ENCODE results near the gene C10orf95. TPM values are rescaled to one million over a fixed set of nuclear protein-coding genes. Genes with fewer than 3 reads are reported as not detected.
A peak's percentile ranks its signal among the peaks of the same experiment; 100 is the strongest.

The C10orf95 gene
- total RNA-seq, 8 experiments from 2014 or later = 0.38 to 2.3 (median 0.87) TPM; not detected in 1

DNA sequence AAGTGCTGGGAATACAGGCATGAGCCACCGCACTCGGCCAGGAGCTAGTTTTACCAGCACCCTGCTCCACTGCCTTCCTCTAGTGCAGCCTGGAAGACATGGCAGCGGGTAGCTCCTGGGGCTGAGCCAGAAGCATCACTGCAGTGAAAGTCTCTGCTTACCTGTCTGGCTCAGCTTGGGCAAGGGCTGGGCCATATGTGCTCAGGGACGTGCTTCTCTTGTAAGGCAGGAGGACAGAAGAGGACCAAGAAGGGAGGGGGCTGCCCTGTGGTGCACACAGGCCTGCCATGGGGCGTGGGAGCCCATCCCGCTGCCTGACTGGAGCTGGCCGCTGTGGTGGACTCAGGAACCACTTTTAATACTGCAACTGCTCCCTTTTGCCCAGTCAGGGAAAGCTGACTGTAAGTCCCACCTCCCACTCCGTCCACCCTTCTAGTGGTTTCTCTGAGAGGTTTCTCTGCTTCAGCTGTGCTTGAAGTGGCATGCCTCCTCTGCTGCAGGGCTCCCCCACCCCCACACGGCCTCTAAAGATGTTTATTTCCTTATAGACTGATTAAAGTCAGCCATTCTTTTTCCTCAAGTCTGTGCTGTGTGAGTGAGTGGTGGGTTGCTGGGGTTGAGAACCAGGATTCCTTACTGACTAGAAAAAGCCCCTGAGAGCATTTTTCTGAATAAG, 25.3 kb upstream of the C10orf95 start:
- H3K4me3 ChIP-seq = no peak overlapping the region
- H3K4me1 ChIP-seq (replicated peaks in 1 of 2) = no peaks in the 10 kb centered on the region
- in situ Hi-C loops (cut with MboI; ENCODE audit: low pct_unique_long_range_greater_than_20kb in 2 of 9, low sequenced_read_pairs in 9 of 9, unreplicated experiment in 9 of 9) = no loop called here
- ATAC-seq (replicated peaks in 6 of 8) = no peak
- H3K27ac ChIP-seq = no peak overlapping the region
- WGBS, 10 experiments = 40 to 100% (median 86%) methylated on average over 1 to 4 of the region's 9 CpGs; no CpG with 5 or more reads in 4 of the 10 experiments

GRCh38 chr10:102475451-102476040, 24.2 kb upstream of the C10orf95 start:
- no peak for ATAC-seq (replicated peaks in 6 of 8)
- 60 to 100% (median 96%) methylated on average over 1 to 5 of the region's 9 CpGs; no CpG with 5 or more reads in 4 of the 10 experiments for WGBS, 10 experiments
- no peak overlapping the region for H3K4me3 ChIP-seq
- H3K27ac ChIP-seq = no peak overlapping the region
- in situ Hi-C loops (cut with MboI; ENCODE audit: low pct_unique_long_range_greater_than_20kb in 2 of 9, low sequenced_read_pairs in 9 of 9, unreplicated experiment in 9 of 9) = no loop called here
- no peaks in the 10 kb centered on the region for H3K4me1 ChIP-seq (replicated peaks in 1 of 2)

DNA sequence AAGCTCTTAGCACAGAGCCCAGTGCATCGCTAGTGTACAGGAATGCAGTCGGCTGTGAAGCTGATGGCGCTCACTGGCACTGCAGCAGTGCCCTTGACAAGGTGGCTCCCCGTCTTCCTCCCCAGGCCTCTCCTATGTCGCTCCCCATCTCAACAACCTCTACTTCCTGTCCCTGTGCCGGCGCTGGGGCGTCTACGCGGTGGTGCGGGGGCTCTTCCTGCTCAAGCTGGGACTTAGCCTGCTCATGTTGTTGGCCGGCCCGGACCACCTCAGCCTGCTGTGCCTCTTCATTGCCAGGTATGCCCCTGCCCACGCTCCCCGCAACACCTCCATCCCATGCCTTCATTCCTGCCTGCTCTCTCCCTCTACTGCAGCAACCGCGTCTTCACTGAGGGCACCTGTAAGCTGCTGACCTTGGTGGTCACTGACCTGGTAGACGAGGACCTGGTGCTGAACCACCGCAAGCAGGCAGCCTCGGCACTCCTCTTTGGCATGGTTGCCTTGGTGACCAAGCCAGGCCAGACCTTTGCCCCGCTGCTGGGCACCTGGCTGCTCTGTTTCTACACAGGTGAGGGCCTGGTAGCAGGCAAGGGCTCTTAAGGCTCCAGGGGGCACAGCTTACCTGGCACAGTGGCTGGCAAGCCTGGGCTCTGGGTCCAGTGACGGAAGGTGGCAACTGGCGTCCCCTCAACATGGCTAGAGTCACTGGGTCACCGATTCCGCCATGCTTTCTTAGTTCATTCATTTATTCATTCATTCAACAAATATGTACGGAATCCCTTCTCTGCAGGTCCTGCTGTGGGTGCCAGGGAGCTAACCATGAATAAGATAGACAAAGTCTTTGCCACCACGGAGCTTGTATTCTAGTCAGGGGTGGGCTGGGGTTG, 22.3 kb upstream of the C10orf95 start:
- WGBS, 10 experiments = 80 to 100% (median 92%) methylated on average over 1 to 12 of the region's 27 CpGs; no CpG with 5 or more reads in 3 of the 10 experiments
- H3K4me3 ChIP-seq = no peak overlapping the region
- no peaks in the 10 kb centered on the region for H3K4me1 ChIP-seq (replicated peaks in 1 of 2)
- in situ Hi-C loops (cut with MboI; ENCODE audit: low pct_unique_long_range_greater_than_20kb in 2 of 9, low sequenced_read_pairs in 9 of 9, unreplicated experiment in 9 of 9) = no loop called here
- H3K27ac ChIP-seq = no peak overlapping the region
- peak in 3 of 8 experiments; percentile 9 to 11 (median 10) for ATAC-seq (replicated peaks in 6 of 8)

DNA sequence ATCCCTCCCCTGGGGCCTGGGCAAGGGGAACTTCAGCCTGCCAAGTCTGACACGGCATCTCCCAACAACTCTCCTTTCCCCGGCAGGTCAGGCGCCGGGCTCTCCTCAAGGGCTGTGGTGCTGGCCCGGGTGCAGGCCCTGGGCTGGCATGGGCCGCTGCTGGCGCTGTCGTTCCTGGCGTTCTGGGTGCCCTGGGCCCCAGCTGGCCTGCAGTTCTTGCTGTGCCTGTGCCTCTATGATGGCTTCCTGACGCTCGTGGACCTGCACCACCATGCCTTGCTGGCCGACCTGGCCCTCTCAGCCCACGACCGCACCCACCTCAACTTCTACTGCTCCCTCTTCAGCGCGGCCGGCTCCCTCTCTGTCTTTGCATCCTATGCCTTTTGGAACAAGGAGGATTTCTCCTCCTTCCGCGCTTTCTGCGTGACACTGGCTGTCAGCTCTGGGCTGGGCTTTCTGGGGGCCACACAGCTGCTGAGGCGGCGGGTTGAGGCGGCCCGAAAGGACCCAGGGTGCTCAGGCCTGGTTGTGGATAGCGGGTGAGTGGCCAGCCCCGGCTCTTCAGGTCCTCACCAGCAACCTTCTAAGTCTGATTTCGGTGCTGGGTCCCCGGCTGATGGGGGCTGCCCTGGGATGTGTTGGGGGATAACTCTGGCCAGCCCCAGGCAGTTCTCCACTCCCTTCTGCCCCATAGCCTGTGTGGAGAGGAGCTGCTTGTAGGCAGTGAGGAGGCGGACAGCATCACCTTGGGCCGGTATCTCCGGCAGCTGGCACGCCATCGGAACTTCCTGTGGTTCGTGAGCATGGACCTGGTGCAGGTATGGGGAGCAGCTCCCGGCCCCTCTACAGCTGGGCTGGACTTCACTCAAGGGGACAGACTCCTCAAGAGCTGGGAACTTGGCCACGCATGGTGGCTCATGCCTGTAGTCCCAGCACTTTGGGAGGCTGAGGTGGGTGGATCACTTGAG, 19.5 kb upstream of the C10orf95 start:
- Histone ChIP-seq H3K27ac (no peak overlapping the region), H3K4me3 (no peak overlapping the region), H3K4me1 (replicated peaks in 1 of 2) (no peaks in the 10 kb centered on the region)
- in situ Hi-C loops (cut with MboI; ENCODE audit: low pct_unique_long_range_greater_than_20kb in 2 of 9, low sequenced_read_pairs in 9 of 9, unreplicated experiment in 9 of 9) = no loop called here
- ATAC-seq (replicated peaks in 6 of 8) = peak in 2 of 8 experiments; percentile 7 to 12
- 84 to 100% (median 97%) methylated on average over 1 to 16 of the region's 36 CpGs; no CpG with 5 or more reads in 6 of the 10 experiments for WGBS, 10 experiments

DNA sequence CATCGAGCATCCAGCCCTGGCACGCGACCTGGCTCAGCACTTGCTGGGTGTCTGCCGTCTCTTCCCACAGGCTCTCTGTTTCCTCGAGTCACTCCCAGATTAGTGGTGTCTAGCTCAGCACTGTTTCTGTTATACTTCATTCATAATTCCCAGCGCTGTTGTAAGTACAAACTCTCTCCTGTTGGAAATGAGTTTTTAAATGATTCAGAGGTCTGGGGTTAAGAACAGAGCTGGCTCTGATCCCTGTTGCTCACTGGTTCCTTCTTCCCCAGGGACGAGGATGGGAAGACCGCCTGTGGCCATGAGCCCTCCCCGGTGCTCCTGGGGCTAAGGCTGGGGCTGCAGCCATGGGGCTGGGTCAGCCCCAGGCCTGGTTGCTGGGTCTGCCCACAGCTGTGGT, 17.3 kb upstream of the C10orf95 start:
- H3K27ac ChIP-seq = no peak overlapping the region
- in situ Hi-C loops (cut with MboI; ENCODE audit: low pct_unique_long_range_greater_than_20kb in 2 of 9, low sequenced_read_pairs in 9 of 9, unreplicated experiment in 9 of 9) = no loop called here
- 0 to 100% (median 90%) methylated on average over 1 to 5 of the region's 9 CpGs; no CpG with 5 or more reads in 5 of the 10 experiments for WGBS, 10 experiments
- ATAC-seq (replicated peaks in 6 of 8) = no peak
- peaks cover 0 to under 1% of the 10 kb centered on the region in 2 donors for H3K4me1 ChIP-seq (replicated peaks in 1 of 2)
- H3K4me3 ChIP-seq = no peak overlapping the region

DNA sequence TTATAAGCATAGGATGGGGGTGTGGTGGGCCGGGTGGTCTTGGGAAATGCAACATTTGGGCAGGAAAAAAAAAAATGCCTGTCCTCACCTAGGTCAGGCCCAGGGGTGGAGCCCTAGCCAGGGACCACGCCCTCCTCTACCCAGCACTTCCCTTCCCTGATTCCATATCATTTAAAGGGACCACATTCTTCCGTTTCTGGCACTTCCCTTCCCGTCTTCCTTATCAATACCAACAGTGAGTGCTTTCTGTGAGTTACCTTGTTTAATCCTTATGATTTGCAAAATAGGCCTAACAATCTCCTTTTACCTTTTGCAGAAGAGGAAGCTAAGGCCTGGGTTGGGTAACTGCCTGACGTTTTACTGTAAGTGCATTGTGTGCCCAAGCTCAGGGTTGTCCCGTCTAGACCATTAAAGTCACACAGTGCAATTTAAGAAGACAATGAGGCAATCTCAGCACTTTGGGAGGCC, 16.7 kb upstream of the C10orf95 start:
- WGBS, 10 experiments = 52 to 93% (median 80%) methylated on average over 2 to 5 of the region's 6 CpGs; no CpG with 5 or more reads in 5 of the 10 experiments
- in situ Hi-C loops (cut with MboI; ENCODE audit: low pct_unique_long_range_greater_than_20kb in 2 of 9, low sequenced_read_pairs in 9 of 9, unreplicated experiment in 9 of 9) = no loop called here
- Histone ChIP-seq H3K27ac (no peak overlapping the region), H3K4me1 (replicated peaks in 1 of 2) (peaks cover 4% of the 10 kb centered on the region in 2 donors), H3K4me3 (no peak overlapping the region)
- no peak for ATAC-seq (replicated peaks in 6 of 8)

DNA sequence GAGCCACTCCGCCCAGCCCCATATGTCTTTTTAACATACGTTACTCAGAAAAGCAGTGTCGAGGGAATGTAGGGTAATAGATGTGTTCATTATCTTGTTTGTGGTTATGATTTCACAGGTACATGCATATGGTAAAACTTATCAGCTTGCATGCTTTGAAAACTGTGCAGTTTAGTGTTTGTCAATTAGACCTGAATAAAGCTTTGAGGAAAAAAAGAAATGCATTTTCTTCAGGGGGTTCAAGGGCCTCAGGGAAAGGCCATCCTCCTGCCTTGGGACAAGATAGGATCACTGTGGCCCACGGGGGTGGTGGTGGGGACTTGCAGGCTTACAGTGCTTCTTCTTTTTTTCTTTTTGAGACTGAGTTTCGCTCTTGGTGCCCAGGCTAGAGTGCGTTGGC, 16.0 kb upstream of the C10orf95 start:
- H3K4me1 ChIP-seq (replicated peaks in 1 of 2) = peaks cover 11% of the 10 kb centered on the region in 2 donors
- H3K27ac ChIP-seq = no peak overlapping the region
- in situ Hi-C loops (cut with MboI; ENCODE audit: low pct_unique_long_range_greater_than_20kb in 2 of 9, low sequenced_read_pairs in 9 of 9, unreplicated experiment in 9 of 9) = no loop called here
- H3K4me3 ChIP-seq = no peak overlapping the region
- ATAC-seq (replicated peaks in 6 of 8) = no peak
- WGBS, 10 experiments = 20 to 100% (median 89%) methylated on average over 1 to 5 of the region's 6 CpGs; no CpG with 5 or more reads in 3 of the 10 experiments

- peaks cover 20 to 22% of the 10 kb centered on the region in 2 donors for H3K4me1 ChIP-seq (replicated peaks in 1 of 2)
- no peak overlapping the region for H3K27ac ChIP-seq
- WGBS, 10 experiments = 6 to 71% (median 48%) methylated on average over 1 to 3 of the region's 3 CpGs; no CpG with 5 or more reads in 4 of the 10 experiments
- in situ Hi-C loops (cut with MboI; ENCODE audit: low pct_unique_long_range_greater_than_20kb in 2 of 9, low sequenced_read_pairs in 9 of 9, unreplicated experiment in 9 of 9) = no loop called here
- H3K4me3 ChIP-seq = no peak overlapping the region
- peak in 1 of 8 experiments; percentile 5 for ATAC-seq (replicated peaks in 6 of 8)
Measured at GRCh38 chr10:102465466-102465865, 14.1 kb upstream of the C10orf95 start.

DNA sequence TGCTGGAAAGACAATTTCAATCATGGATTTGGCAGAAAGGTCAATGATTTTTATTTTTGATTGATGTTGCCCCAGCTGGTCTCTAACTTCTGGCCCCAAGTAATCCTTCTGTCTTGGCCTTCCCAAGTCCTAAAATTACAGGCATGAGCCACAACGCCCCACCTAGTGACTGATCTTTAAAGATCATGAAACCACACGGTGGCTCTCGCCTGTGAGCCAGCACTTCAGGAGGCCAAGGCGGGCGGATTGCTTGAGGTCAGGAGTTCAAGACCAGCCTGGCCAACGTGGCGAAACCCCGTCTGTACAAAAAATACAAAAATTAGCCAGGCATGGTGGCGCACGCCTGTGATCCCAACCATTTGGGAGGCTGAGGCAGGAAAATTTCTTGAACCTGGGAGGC, 12.6 kb upstream of the C10orf95 start:
- in situ Hi-C loops (cut with MboI; ENCODE audit: low pct_unique_long_range_greater_than_20kb in 2 of 9, low sequenced_read_pairs in 9 of 9, unreplicated experiment in 9 of 9) = no loop called here
- WGBS, 10 experiments = 82 to 95% (median 88%) methylated on average over 2 to 10 of the region's 10 CpGs; no CpG with 5 or more reads in 4 of the 10 experiments
- no peak for ATAC-seq (replicated peaks in 6 of 8)
- H3K4me1 ChIP-seq (replicated peaks in 1 of 2) = peaks cover 20 to 22% of the 10 kb centered on the region in 2 donors
- H3K4me3 ChIP-seq = no peak overlapping the region
- H3K27ac ChIP-seq = no peak overlapping the region

- H3K4me3 ChIP-seq = peak overlapping the region in 1 of 5 donors; percentile 13
- in situ Hi-C loops (cut with MboI; ENCODE audit: low pct_unique_long_range_greater_than_20kb in 2 of 9, low sequenced_read_pairs in 9 of 9, unreplicated experiment in 9 of 9) = no loop called here
- H3K4me1 ChIP-seq (replicated peaks in 1 of 2) = peaks cover 20 to 22% of the 10 kb centered on the region in 2 donors
- 40 to 83% (median 64%) methylated on average over 1 to 6 of the region's 6 CpGs; no CpG with 5 or more reads in 2 of the 10 experiments for WGBS, 10 experiments
- H3K27ac ChIP-seq = peak overlapping the region in 1 of 2 donors; percentile 8
- ATAC-seq (replicated peaks in 6 of 8) = peak in 1 of 8 experiments; percentile 3
Measured at GRCh38 chr10:102462512-102463054, 11.2 kb upstream of the C10orf95 start.

- 0 to 30% (median 0%) methylated on average over 1 to 11 of the region's 54 CpGs; no CpG with 5 or more reads in 2 of the 10 experiments for WGBS, 10 experiments
- peak; percentile 84 to 98 (median 96) for ATAC-seq (replicated peaks in 6 of 8)
- Histone ChIP-seq H3K4me3 (peak overlapping the region; percentile 40 to 62 (median 55)), H3K4me1 (replicated peaks in 1 of 2) (peaks cover 21 to 22% of the 10 kb centered on the region in 2 donors), H3K27ac (peak overlapping the region in 1 of 2 donors; percentile 65)
- in situ Hi-C loops (cut with MboI; ENCODE audit: low pct_unique_long_range_greater_than_20kb in 2 of 9, low sequenced_read_pairs in 9 of 9, unreplicated experiment in 9 of 9) = no loop called here
Measured at GRCh38 chr10:102461187-102462054, 10.1 kb upstream of the C10orf95 start.
